ENCODE measurements around the gene SH3PXD2A.

The SH3PXD2A gene

DNA sequence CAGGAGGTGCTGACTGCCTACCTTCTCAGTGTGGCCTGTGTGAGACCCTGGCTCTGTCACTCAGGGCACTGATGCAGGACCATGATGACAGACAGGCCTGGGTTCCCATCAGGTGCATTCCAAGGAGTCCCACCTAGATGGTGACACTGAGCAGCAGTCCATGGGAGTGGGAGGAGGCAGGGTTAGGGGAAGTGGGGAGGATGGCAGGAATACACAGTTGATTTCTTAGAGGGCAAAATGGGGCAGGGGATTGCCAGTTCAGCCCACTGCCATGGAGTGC is 155.0 kb downstream of the SH3PXD2A start:
- Histone ChIP-seq H3K9me3 (no peaks in the 10 kb centered on the region), H3K4me1 (ENCODE audit: control insufficient read depth in 1 of 2, insufficient read depth in 1 of 2, low read depth in 1 of 2, low read length in 1 of 2) (no peaks in the 10 kb centered on the region), H3K36me3 (no peaks in the 10 kb centered on the region), H3K4me3 (ENCODE audit: low read depth in 1 of 2, low read length in 1 of 2) (no peak overlapping the region), H3K27me3 (peaks cover 17% of the 10 kb centered on the region), H3K27ac (no peak overlapping the region)
- TF ChIP-seq, protein P1, sequence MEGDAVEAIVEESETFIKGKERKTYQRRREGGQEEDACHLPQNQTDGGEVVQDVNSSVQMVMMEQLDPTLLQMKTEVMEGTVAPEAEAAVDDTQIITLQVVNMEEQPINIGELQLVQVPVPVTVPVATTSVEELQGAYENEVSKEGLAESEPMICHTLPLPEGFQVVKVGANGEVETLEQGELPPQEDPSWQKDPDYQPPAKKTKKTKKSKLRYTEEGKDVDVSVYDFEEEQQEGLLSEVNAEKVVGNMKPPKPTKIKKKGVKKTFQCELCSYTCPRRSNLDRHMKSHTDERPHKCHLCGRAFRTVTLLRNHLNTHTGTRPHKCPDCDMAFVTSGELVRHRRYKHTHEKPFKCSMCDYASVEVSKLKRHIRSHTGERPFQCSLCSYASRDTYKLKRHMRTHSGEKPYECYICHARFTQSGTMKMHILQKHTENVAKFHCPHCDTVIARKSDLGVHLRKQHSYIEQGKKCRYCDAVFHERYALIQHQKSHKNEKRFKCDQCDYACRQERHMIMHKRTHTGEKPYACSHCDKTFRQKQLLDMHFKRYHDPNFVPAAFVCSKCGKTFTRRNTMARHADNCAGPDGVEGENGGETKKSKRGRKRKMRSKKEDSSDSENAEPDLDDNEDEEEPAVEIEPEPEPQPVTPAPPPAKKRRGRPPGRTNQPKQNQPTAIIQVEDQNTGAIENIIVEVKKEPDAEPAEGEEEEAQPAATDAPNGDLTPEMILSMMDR (IDR thresholded peaks at IDR 0.05) = no peak

DNA sequence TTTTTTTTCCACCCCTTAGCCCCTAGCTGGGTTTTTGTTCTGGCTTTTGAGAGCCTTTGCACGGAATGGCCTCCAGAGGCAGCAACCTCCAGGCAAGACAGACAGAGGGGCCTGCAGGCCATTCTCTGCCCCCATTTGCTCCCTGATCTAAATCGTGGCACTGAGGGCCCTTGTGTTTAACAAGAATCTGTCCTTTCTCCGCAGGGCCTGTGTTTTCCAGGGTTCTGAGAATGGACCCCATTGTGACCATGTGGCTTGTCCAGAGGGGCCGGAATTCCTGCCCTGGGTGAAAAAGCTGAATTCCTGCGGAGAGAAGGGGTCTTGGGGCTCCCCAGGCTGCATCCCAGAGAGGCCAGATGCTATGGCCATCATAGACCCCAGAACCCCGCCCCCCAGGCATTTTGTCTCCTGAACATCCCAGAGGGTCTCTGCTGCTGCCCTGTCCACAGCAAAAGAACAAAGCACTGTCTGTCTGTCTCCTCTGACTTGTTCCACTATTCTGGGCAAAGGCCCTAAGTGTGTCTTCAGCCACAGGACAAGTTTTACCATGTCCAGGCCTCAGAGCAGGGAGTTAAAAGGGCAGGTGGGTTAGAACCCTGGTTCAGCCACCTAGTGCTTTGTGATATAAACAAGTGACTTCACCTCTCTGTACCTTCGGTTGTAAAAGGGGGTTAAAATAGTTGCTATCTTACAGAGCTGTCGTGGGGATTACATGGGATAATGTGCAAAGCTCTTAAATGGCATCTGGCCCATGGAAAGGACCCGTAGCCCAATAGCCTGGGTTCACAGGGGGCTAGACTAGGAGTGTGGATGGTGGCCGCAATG is 155.6 kb downstream of the SH3PXD2A start:
- Histone ChIP-seq H3K4me3 (ENCODE audit: low read depth in 1 of 2, low read length in 1 of 2) (no peak overlapping the region), H3K27ac (no peak overlapping the region), H3K9me3 (no peaks in the 10 kb centered on the region), H3K36me3 (no peaks in the 10 kb centered on the region), H3K4me1 (ENCODE audit: control insufficient read depth in 1 of 2, insufficient read depth in 1 of 2, low read depth in 1 of 2, low read length in 1 of 2) (no peaks in the 10 kb centered on the region), H3K27me3 (peaks cover 22% of the 10 kb centered on the region)
- TF ChIP-seq, protein P1 (IDR thresholded peaks at IDR 0.05) = no peak

DNA sequence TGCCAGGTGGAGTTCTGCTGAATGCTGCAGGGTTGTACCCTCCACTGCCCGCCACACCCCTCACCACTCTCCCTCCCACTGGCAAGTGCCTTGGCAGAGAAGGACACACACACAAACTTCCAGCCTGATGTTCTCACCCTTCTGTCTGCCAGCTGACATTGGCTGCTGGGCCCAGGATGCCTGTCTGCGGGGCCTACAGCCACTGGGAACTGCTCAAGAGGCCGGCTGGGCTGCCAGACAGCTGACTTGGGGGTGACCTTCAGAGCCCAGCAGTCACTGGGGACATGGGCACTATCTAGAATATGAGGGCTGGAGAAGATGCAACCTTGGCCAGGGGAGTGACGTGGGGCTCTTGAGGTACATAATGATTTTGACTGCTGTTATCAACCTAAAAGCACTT is 157.1 kb downstream of the SH3PXD2A start:
- no peaks in the 10 kb centered on the region for H3K36me3 ChIP-seq

DNA sequence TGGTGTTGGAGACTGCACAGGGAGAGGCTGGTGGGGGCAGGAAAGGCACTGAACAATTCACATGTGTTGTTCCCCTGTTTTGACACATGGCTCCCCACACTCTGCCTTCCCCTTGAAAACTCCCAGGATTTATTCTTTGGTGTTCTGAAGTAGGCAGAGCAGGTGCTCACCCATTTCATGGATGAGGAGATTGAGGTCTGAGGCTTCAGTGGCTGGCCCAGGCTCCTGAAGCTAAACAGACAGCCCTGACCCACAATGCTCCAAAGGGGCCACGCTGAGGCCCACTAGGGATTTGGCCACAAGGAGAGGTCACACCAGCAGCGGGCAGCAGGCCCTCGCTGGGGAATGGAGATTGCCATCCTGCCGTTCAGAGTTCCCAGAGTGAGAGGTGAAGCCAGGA is 157.6 kb downstream of the SH3PXD2A start:
- no peaks in the 10 kb centered on the region for H3K9me3 ChIP-seq
- H3K27ac ChIP-seq = no peak overlapping the region
- no peaks in the 10 kb centered on the region for H3K36me3 ChIP-seq
- H3K4me3 ChIP-seq (ENCODE audit: low read depth in 1 of 2, low read length in 1 of 2) = no peak overlapping the region
- H3K4me1 ChIP-seq (ENCODE audit: control insufficient read depth in 1 of 2, insufficient read depth in 1 of 2, low read depth in 1 of 2, low read length in 1 of 2) = peaks cover 0 to 6% of the 10 kb centered on the region in 2 experiments
- TF ChIP-seq, protein P1 (IDR thresholded peaks at IDR 0.05) = no peak
- H3K27me3 ChIP-seq = peaks cover 43% of the 10 kb centered on the region

More for the DNA sequence above, 157.1 kb downstream of the SH3PXD2A start:
- H3K27ac ChIP-seq = no peak overlapping the region
- peaks cover 0 to 4% of the 10 kb centered on the region in 2 experiments for H3K4me1 ChIP-seq (ENCODE audit: control insufficient read depth in 1 of 2, insufficient read depth in 1 of 2, low read depth in 1 of 2, low read length in 1 of 2)
- H3K27me3 ChIP-seq = peaks cover 38% of the 10 kb centered on the region
- TF ChIP-seq, protein P1 (IDR thresholded peaks at IDR 0.05) = no peak
- no peaks in the 10 kb centered on the region for H3K9me3 ChIP-seq
- no peak overlapping the region for H3K4me3 ChIP-seq (ENCODE audit: low read depth in 1 of 2, low read length in 1 of 2)

DNA sequence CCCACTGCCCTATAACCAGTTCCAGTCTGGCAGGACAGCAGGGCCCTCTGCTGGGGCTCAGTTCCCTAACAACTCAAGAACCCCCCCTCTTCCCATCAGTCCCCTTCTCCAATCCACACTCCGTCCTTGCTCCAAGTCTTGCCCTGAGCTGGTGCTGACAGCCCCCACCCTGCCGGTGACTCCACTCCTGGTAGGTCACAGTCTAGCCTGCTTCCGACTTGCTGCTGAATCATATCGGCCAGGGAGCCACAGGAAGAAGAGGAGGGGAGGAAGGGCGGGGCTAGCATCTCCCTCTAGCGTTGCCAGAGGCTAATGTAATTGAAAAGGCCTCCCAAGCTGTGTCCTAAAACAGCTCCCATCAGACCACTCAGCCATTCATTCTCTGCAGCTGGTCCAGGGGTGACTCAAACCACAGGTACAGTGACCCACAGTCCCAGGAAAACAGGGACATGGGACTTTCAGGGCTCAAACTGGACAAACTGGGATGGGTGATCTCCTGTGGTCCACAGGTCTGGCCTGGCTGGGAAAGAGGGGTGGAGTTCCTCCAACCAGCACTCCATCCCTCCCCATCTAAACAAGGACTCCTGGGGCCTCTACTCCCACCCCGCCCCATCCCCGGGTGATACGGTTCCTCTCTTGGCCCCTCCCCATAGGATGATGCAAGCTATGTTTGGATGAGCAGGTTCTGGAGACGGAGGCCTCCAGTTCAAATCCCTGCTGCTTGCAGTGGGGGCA is 158.8 kb downstream of the SH3PXD2A start:
- Histone ChIP-seq H3K4me1 (ENCODE audit: control insufficient read depth in 1 of 2, insufficient read depth in 1 of 2, low read depth in 1 of 2, low read length in 1 of 2) (peaks cover 0 to 9% of the 10 kb centered on the region in 2 experiments), H3K9me3 (no peaks in the 10 kb centered on the region), H3K4me3 (ENCODE audit: low read depth in 1 of 2, low read length in 1 of 2) (no peak overlapping the region), H3K27ac (no peak overlapping the region), H3K27me3 (peaks cover 55% of the 10 kb centered on the region), H3K36me3 (no peaks in the 10 kb centered on the region)
- TF ChIP-seq, protein P1 (IDR thresholded peaks at IDR 0.05) = no peak

Measured in neutrophil (primary cell).